HG02763 (cell line): Measurements from ENCODE around the gene CAPN10.

ENCODE experiments used
- ATAC-seq: cut with Tn5 transposase; IDR thresholded peaks from one replicate; pipeline ENCODE4 v1.9.1; 2021; ENCODE audit warnings: mild to moderate bottlenecking, moderate library complexity; ENCODE audit not compliant: unreplicated experiment

The CAPN10 gene

GRCh38 chr2:240588006-240588655 lies 1.6 kb downstream of the CAPN10 start:
- no peak for ATAC-seq

- ATAC-seq, result no peak
Measured at GRCh38 chr2:240588669-240589068, 2.1 kb downstream of the CAPN10 start.

- no peak for ATAC-seq
Measured at GRCh38 chr2:240589375-240589774, 2.8 kb downstream of the CAPN10 start.

GRCh38 chr2:240589850-240590525 lies 3.5 kb downstream of the CAPN10 start:
- ATAC-seq, result no peak

- ATAC-seq, result no peak
Measured at GRCh38 chr2:240590681-240591111, 4.2 kb downstream of the CAPN10 start.

GRCh38 chr2:240591226-240591625 lies 4.7 kb downstream of the CAPN10 start:
- ATAC-seq, result no peak

- ATAC-seq, result no peak
Measured at GRCh38 chr2:240591784-240592183, 5.2 kb downstream of the CAPN10 start.

- ATAC-seq, result no peak
Measured at GRCh38 chr2:240593026-240593702, 6.6 kb downstream of the CAPN10 start.

GRCh38 chr2:240593703-240594451 lies 7.3 kb downstream of the CAPN10 start:
- ATAC-seq, result no peak

GRCh38 chr2:240594511-240595380 lies 8.2 kb downstream of the CAPN10 start:
- ATAC-seq, result no peak

GRCh38 chr2:240595381-240596079 lies 9.0 kb downstream of the CAPN10 start:
- ATAC-seq, result no peak

- ATAC-seq, result no peak
Measured at GRCh38 chr2:240596080-240596460, 9.5 kb downstream of the CAPN10 start.

- ATAC-seq, result no peak
Measured at GRCh38 chr2:240596491-240596931, 10.0 kb downstream of the CAPN10 start.

- ATAC-seq, result no peak
Measured at GRCh38 chr2:240597054-240597418, 10.5 kb downstream of the CAPN10 start.

- no peak for ATAC-seq
Measured at GRCh38 chr2:240597419-240598181, 11.1 kb downstream of the CAPN10 start.

- no peak for ATAC-seq
Measured at GRCh38 chr2:240598311-240598911, 11.9 kb downstream of the CAPN10 start.

GRCh38 chr2:240599141-240599583 lies 12.6 kb downstream of the CAPN10 start:
- ATAC-seq, result no peak

GRCh38 chr2:240600451-240600961 lies 14.0 kb downstream of the CAPN10 start:
- no peak for ATAC-seq
